Activated T-helper 2 cell treated with anti-CD3 and anti-CD28 coated beads, Interferon-gamma antibody, Interleukin-2, Interleukin-4, amounts not matched to agents 10 μg/mL and 5 μg/mL and 100 μg/mL, durations not matched to agents 14 hours and 24 hours and 36 hours (primary cell): ENCODE measurements around the gene TADA3. TPM values are rescaled to one million over a fixed set of nuclear protein-coding genes. Genes with fewer than 3 reads are reported as not detected.
A peak's percentile ranks its signal among the peaks of the same experiment; 100 is the strongest.

Source experiments
- DNase-seq: peaks from one replicate; pipeline ENCODE4 v3.0.0; 2021; ENCODE audit warnings: low spot score
- H3K27ac Mint-ChIP-seq: one replicate; pipeline ENCODE4 v1.8.0; 2021; ENCODE audit warnings: mixed read lengths
- H3K27me3 Mint-ChIP-seq: one replicate; pipeline ENCODE4 v1.8.0; 2021; ENCODE audit warnings: low read depth, mixed read lengths
- H3K36me3 Mint-ChIP-seq: one replicate; pipeline ENCODE4 v1.8.0; 2021; ENCODE audit warnings: low read depth, mixed read lengths
- H3K4me1 Mint-ChIP-seq: one replicate; pipeline ENCODE4 v1.8.0; 2021; ENCODE audit warnings: low read depth, mixed read lengths
- H3K4me3 Mint-ChIP-seq: one replicate; pipeline ENCODE4 v1.8.0; 2021; ENCODE audit warnings: low read depth, mild to moderate bottlenecking, moderate library complexity, mixed read lengths
- H3K9me3 Mint-ChIP-seq: one replicate; pipeline ENCODE4 v1.8.0; 2021; ENCODE audit warnings: mixed read lengths
- intact Hi-C: fragments of 100-400 bp; cut with micrococcal nuclease; formaldehyde crosslinking; loops from one replicate; pipeline ENCODE4 v1.15.1; 2023
- total RNA-seq: library from RNA; stranded (reverse); gene quantifications from 2 replicates; pipeline ENCODE4 v1.2.3, GENCODE V29; 2022

TADA3 gene
- total RNA-seq, 1 donor from 2014 or later, result 89.2 TPM

DNA sequence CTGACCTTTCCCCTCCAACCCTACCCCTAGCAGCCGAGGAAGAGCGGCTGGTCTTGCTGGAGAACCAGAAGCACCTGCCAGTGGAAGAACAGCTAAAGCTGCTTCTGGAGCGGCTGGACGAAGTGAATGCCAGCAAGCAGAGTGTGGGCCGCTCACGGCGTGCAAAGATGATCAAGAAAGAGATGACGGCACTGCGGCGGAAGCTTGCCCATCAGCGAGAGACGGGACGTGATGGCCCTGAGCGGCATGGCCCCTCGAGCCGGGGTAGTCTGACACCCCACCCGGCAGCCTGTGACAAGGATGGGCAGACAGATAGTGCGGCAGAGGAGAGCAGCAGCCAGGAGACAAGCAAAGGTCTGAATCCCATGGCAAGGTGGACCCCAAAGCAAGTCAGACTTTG is 48.7 kb downstream of the TADA3 start:
- Mint-ChIP-seq H3K4me3 (no peak overlapping the region), H3K36me3 (peaks cover 88% of the 10 kb centered on the region), H3K9me3 (no peaks in the 10 kb centered on the region), H3K4me1 (peaks cover 2% of the 10 kb centered on the region), H3K27ac (no peak overlapping the region), H3K27me3 (no peaks in the 10 kb centered on the region)
- intact Hi-C loops, result no loop called here
- no peak for DNase-seq

GRCh38 chr3:9742560-9742959 is 49.7 kb downstream of the TADA3 start:
- intact Hi-C loops, result no loop called here
- Mint-ChIP-seq H3K27ac (no peak overlapping the region), H3K4me1 (peaks cover 2% of the 10 kb centered on the region), H3K4me3 (no peak overlapping the region), H3K9me3 (no peaks in the 10 kb centered on the region), H3K36me3 (peaks cover 85% of the 10 kb centered on the region), H3K27me3 (no peaks in the 10 kb centered on the region)
- no peak for DNase-seq

DNA sequence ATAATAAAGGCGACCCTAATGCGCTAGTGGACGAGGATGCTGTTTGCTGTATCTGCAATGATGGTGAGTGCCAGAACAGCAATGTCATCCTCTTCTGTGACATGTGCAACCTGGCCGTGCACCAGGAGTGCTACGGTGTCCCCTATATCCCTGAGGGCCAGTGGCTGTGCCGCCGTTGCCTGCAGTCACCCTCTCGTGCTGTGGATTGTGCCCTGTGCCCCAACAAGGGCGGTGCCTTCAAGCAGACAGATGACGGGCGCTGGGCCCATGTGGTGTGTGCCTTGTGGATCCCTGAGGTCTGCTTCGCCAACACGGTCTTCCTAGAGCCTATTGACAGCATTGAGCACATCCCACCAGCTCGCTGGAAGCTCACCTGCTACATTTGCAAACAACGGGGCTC is 53.1 kb downstream of the TADA3 start:
- Mint-ChIP-seq H3K4me1 (peaks cover 18% of the 10 kb centered on the region), H3K27ac (no peak overlapping the region), H3K4me3 (no peak overlapping the region), H3K9me3 (no peaks in the 10 kb centered on the region), H3K36me3 (peaks cover 84% of the 10 kb centered on the region), H3K27me3 (no peaks in the 10 kb centered on the region)
- intact Hi-C loops, result no loop called here
- DNase-seq, result no peak

GRCh38 chr3:9736831-9737230 is 55.4 kb downstream of the TADA3 start:
- DNase-seq, result no peak
- H3K27ac Mint-ChIP-seq, result peak overlapping the region; percentile 10
- peaks cover 35% of the 10 kb centered on the region for H3K4me1 Mint-ChIP-seq
- intact Hi-C loops, result no loop called here
- H3K27me3 Mint-ChIP-seq, result no peaks in the 10 kb centered on the region
- no peak overlapping the region for H3K4me3 Mint-ChIP-seq
- H3K9me3 Mint-ChIP-seq, result no peaks in the 10 kb centered on the region
- peaks cover 82% of the 10 kb centered on the region for H3K36me3 Mint-ChIP-seq

DNA sequence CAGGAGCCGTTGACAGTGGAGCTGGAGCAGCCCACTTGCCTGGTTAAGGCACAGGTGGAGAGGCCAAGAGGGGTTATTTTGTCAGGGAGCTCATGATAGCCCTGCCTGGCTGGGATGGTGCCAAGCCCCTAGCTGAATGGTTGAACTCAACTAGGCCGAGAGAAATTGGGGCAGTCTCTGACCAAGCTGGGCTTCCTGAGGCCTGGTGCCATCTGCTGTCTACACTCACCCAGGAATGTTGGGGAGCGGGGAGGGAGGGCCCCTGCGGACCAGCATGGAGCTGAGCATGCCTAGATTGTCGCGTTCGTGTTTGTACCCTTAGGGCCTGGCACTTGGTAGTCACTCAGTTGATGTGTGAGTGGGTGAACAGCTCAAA is 59.5 kb downstream of the TADA3 start:
- Mint-ChIP-seq H3K27me3 (no peaks in the 10 kb centered on the region), H3K4me3 (peak overlapping the region; percentile 96), H3K36me3 (peaks cover 45% of the 10 kb centered on the region), H3K27ac (peak overlapping the region; percentile 83), H3K9me3 (no peaks in the 10 kb centered on the region), H3K4me1 (peaks cover 53% of the 10 kb centered on the region)
- intact Hi-C loops, result loop anchor here (5.0 kb wide), 1 partner anchor 590 kb away; the partner anchor contains the start of gene SEC13
- DNase-seq, result no peak

DNA sequence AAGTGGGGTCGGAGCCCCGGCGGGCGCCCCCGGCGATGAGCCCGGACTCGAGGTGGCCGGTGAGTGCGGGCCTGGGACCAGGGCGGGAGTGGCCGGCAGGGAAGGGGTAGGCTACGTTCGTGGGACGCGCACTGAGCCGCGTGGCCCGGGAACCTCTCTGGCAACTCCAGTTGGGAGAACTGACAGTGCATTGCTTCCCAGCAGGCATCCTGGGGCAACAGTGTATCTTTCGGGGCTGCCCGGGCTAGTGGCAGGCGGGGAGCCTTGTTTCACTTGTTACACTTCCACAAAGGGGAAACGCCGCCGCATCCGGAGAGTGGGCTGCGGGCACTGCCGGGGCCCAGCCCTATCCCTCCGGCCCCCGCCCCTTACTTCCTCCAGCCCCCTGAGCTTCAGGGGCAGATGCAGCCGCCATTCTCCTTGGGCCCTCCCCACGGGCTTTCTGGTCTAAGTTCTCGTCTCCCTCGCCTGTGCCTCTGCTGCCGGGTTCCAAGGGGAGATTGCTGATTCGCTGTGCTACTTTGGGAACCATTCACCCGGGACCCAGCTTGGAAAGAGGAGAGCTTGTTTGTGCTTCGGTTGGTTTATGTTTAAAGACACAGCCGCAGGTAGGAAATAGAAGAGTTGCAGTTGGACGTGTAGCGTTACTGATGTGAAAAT is 60.1 kb downstream of the TADA3 start:
- H3K27ac Mint-ChIP-seq, result peak overlapping the region; percentile 83
- H3K4me3 Mint-ChIP-seq, result peak overlapping the region; percentile 96
- H3K9me3 Mint-ChIP-seq, result no peaks in the 10 kb centered on the region
- H3K4me1 Mint-ChIP-seq, result peaks cover 56% of the 10 kb centered on the region
- H3K36me3 Mint-ChIP-seq, result peaks cover 43% of the 10 kb centered on the region
- H3K27me3 Mint-ChIP-seq, result no peaks in the 10 kb centered on the region
- peak; percentile 47 for DNase-seq
- intact Hi-C loops, result loop anchor here (5.0 kb wide), 1 partner anchor 590 kb away; the partner anchor contains the start of gene SEC13

DNA sequence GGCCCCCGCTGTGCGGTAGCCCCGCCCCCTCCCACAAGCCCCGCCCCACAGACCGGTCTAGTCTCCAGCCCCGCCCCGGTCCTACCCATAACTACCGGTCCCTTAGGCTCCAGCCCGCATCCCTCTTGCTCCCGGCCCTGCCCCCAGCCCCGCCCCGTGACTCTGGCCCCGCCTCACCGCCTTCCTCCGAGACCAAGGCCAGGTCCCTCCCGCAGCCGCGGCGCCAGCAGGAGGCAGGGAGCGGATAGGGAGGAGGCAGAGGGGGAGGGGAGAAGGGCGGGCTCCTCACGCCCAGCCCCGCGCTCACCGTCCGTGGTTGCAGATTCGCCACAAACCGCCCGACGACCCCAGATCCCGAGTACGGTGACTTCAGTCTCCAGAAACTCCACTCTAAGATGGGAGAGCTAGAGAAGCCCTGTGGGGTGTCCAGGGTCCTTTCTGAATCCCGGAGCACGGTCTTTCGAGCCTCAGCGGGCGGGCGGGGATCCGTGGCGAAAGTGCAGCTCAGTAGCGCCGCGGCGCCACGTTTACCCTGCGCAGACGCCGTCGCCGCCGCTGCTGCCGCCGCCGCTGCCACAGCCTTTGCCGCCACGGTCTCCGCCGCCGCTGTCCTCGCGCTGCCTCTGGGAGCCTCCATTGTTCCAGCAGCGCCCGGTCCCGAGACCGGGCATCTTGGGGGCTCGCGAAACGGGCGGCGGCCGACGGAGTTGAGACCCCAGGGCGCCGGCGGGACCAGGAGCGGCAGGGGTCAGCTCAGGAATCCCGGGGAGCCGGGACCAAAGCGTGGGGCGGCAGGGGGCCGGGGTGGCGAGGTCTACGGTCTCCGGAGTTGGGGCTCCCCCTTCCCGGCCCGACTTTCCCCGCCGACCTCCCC is 60.8 kb downstream of the TADA3 start, which contains the start of gene BRPF1:
TSS of gene BRPF1 (plus strand) at position 530 of the 874 bp plus-strand sequence. CDS start 2,406 bp downstream, outside the sequence.
- Mint-ChIP-seq H3K4me3 (peak within 1 kb of the TSS; percentile 96), H3K4me1 (peaks cover 57% of the 10 kb centered on the region), H3K27me3 (no peaks in the 10 kb centered on the region), H3K9me3 (no peaks in the 10 kb centered on the region), H3K27ac (peak within 1 kb of the TSS; percentile 90), H3K36me3 (peaks cover 35% of the 10 kb centered on the region)
- peak; percentile 96 for DNase-seq
- intact Hi-C loops, result loop anchor here (1.0 to 5.0 kb wide), 8 partner anchors 18 to 591 kb away; partner anchors contain the start of genes CRELD1, JAGN1, MTMR14 and OGG1

DNA sequence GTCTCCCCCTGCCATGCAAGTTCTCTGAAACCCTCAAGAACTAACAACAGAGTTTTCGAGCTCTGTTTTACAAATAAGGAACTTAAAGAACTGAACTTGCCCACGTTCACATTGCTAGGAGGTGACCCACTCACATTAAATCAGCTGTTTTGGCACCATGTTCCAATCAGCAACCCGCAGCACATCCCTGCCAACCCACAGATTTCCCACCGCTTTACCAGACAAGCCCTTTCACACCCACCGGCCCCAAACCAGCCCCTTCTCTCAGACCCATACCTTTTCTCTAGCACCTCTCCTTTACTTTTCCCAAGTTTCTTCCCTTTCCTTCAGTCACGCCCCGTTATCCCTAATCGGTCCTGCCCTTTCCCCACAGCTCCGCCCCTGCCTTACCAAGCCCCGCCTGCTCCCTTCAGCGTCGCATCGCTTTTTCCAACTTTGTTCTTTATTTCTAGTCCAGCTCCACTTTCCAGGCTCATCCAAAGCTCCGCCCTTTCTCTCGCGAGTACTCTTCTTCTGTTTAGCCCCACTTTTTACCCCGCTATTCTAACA is 61.5 kb downstream of the TADA3 start:
- Mint-ChIP-seq H3K9me3 (no peaks in the 10 kb centered on the region), H3K4me3 (peak overlapping the region; percentile 85), H3K4me1 (peaks cover 55% of the 10 kb centered on the region), H3K27me3 (no peaks in the 10 kb centered on the region), H3K36me3 (peaks cover 31% of the 10 kb centered on the region), H3K27ac (peak overlapping the region; percentile 67)
- intact Hi-C loops, result loop anchor here (1.0 to 5.0 kb wide), 8 partner anchors 19 to 592 kb away; partner anchors contain the start of genes CRELD1, JAGN1, MTMR14 and OGG1
- DNase-seq, result no peak

Other genes starting within 250 kb of the TADA3 start
- gene LHFPL4, start 238.7 kb downstream of the TADA3 start, total RNA-seq, result not detected in 2 replicates
- gene MTMR14, start 143.0 kb downstream of the TADA3 start, total RNA-seq, result 39.2 and 41.7 TPM in 2 replicates
- gene CPNE9, start 88.6 kb downstream of the TADA3 start, total RNA-seq, result 0.50 TPM in 1 of 2 replicates, not detected in the other
- gene BRPF1, start 60.7 kb downstream of the TADA3 start, total RNA-seq, result 34.2 and 35.8 TPM in 2 replicates
- 33.0 and 38.4 TPM in 2 replicates for gene OGG1, start 42.5 kb downstream of the TADA3 start, total RNA-seq
- 113 and 116 TPM in 2 replicates for gene CAMK1, start 22.5 kb downstream of the TADA3 start, total RNA-seq
- 253 and 268 TPM in 2 replicates for gene ARPC4, start 609 bp upstream of the TADA3 start, total RNA-seq
- gene TTLL3, start 17.8 kb upstream of the TADA3 start, total RNA-seq, result 51.0 and 56.5 TPM in 2 replicates
- 70.0 and 71.1 TPM in 2 replicates for gene RPUSD3, start 51.5 kb upstream of the TADA3 start, total RNA-seq
- gene CIDEC, start 87.8 kb upstream of the TADA3 start, total RNA-seq, result not detected in 2 replicates
- 31.7 and 33.3 TPM in 2 replicates for gene JAGN1, start 98.1 kb upstream of the TADA3 start, total RNA-seq
- gene IL17RE, start 110.4 kb upstream of the TADA3 start, total RNA-seq, result 0.78 and 1.0 TPM in 2 replicates
- 0.27 and 0.48 TPM in 2 replicates for gene IL17RC, start 124.6 kb upstream of the TADA3 start, total RNA-seq
- gene CRELD1, start 141.4 kb upstream of the TADA3 start, total RNA-seq, result 22.9 and 24.0 TPM in 2 replicates
- 10.7 and 11.3 TPM in 2 replicates for gene PRRT3, start 159.9 kb upstream of the TADA3 start, total RNA-seq
- 35.9 and 43.5 TPM in 2 replicates for gene EMC3, start 194.4 kb upstream of the TADA3 start, total RNA-seq
- 54.4 and 55.1 TPM in 2 replicates for gene FANCD2, start 234.0 kb upstream of the TADA3 start, total RNA-seq